Neutrophil (primary cell): ENCODE results near the gene EXOC4.

ENCODE experiments used
- H3K27ac ChIP-seq: fragments of 200-600 bp; sonication (generic); 2 replicates; pipeline ENCODE4 v1.5.1; 2016; ENCODE audit warnings: mild to moderate bottlenecking, moderate library complexity
- H3K27me3 ChIP-seq: fragments of 200-600 bp; sonication (generic); 2 replicates; pipeline ENCODE4 v1.6.0; 2016; ENCODE audit warnings: mild to moderate bottlenecking
- H3K36me3 ChIP-seq: fragments of 200-600 bp; sonication (generic); 2 replicates; pipeline ENCODE4 v1.5.1; 2017
- H3K4me1 ChIP-seq, 2 experiments: fragments of 200-600 bp in 1 of 2; sonication (generic) in 1 of 2; 1 replicate in 1 of 2; 2 replicates in 1 of 2; pipeline versions ENCODE4 v1.5.1 to v1.6.1; 2013 to 2016; ENCODE audit warnings: low read depth in 1 of 2, low read length in 1 of 2, mild to moderate bottlenecking in 1 of 2, moderate library complexity in 1 of 2; ENCODE audit not compliant: control insufficient read depth in 1 of 2, insufficient read depth in 1 of 2
- H3K4me3 ChIP-seq, 2 experiments: fragments of 200-600 bp in 1 of 2; sonication (generic) in 1 of 2; 1 replicate in 1 of 2; 2 replicates in 1 of 2; pipeline ENCODE4 v1.5.1; 2013 to 2016; ENCODE audit warnings: low read depth in 1 of 2, low read length in 1 of 2, mild to moderate bottlenecking in 1 of 2, moderate library complexity in 1 of 2
- H3K9me3 ChIP-seq: fragments of 200-600 bp; sonication (generic); 2 replicates; pipeline ENCODE4 v1.5.1; 2016
- TF ChIP-seq, protein P1 (sequence below): fragments of 200-600 bp; sonication (generic); IDR thresholded peaks from 2 replicates; pipeline ENCODE4 v1.5.1; 2016; ENCODE audit warnings: antibody characterized with exemption

EXOC4 gene

DNA sequence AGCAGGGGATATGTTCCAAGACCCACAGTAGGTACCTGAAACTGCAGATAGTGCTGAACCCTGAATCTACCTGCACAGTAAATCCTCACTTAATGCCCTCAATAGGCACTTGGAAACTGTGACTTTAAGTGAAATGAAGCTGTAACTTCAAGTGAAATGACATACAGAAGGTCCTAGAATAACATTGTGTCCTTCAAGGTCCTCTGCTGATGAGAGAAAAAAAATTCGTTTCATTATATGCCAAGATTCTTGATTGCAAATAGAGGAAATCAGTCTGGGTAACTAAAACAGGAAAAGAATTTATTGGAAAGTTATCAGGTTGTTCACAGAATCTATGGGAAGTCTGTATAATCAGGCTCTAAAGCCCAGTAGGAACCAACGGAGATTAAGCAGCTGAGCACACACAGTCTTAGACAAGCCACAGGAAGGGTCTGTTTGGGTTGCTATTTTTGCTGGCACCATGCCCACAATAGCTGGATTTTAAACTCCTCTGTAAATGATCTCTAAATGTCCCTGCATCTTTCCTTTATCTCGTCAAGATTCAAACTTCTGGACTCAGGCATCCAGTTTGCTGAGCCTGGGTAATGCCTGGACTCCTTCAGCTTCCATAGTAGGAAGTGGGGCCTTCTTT, 57.5 kb downstream of the EXOC4 start:
- H3K36me3 ChIP-seq: peaks cover 26% of the 10 kb centered on the region
- no peak overlapping the region for H3K4me3 ChIP-seq
- no peaks in the 10 kb centered on the region for H3K9me3 ChIP-seq
- H3K27me3 ChIP-seq: no peaks in the 10 kb centered on the region
- no peak overlapping the region for H3K27ac ChIP-seq
- TF ChIP-seq, protein P1, sequence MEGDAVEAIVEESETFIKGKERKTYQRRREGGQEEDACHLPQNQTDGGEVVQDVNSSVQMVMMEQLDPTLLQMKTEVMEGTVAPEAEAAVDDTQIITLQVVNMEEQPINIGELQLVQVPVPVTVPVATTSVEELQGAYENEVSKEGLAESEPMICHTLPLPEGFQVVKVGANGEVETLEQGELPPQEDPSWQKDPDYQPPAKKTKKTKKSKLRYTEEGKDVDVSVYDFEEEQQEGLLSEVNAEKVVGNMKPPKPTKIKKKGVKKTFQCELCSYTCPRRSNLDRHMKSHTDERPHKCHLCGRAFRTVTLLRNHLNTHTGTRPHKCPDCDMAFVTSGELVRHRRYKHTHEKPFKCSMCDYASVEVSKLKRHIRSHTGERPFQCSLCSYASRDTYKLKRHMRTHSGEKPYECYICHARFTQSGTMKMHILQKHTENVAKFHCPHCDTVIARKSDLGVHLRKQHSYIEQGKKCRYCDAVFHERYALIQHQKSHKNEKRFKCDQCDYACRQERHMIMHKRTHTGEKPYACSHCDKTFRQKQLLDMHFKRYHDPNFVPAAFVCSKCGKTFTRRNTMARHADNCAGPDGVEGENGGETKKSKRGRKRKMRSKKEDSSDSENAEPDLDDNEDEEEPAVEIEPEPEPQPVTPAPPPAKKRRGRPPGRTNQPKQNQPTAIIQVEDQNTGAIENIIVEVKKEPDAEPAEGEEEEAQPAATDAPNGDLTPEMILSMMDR: no peak
- peaks cover 5 to 17% of the 10 kb centered on the region in 2 experiments for H3K4me1 ChIP-seq

DNA sequence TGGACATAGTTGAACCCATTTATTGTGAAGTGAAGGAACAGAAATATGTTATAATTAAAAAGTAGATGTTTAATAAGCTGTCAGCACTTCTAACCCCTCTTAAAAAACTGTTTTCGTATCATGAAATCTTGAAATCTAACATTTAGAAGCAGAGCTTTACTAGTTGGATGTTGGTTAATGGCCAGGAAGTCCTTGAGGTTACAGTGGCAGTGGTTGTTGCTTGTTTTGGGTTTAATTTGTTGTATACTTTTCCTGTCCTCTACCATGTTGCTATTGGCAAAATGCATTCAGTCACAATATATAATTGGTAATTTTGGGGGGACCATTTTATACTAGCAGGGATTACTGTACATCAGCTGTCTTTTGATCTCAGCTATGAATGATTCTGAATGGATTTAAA, 60.7 kb downstream of the EXOC4 start:
- H3K36me3 ChIP-seq: peaks cover 5% of the 10 kb centered on the region
- TF ChIP-seq, protein P1: no peak
- H3K27ac ChIP-seq: no peak overlapping the region
- no peak overlapping the region for H3K4me3 ChIP-seq
- H3K27me3 ChIP-seq: no peaks in the 10 kb centered on the region
- no peaks in the 10 kb centered on the region for H3K9me3 ChIP-seq
- peaks cover 16 to 38% of the 10 kb centered on the region in 2 experiments for H3K4me1 ChIP-seq

DNA sequence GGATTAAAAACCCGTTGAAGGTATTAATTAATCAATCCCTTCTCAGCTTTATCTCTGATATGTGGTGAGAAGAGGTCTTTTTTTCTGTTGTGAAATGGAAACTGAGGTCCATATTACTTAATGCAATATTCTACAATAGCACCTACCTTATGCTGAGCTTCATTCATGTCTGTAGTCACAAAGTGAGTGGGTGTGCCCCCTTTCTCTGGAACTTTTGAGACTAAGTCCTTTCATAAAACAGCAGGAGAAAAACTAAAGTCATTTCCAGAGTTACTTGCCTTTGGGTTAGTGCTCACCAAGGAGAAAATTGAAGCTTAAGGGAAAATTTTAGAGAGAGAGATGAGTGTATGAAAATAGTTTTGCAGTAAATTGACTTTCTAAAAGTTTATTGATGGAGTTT, 61.2 kb downstream of the EXOC4 start:
- Histone ChIP-seq H3K4me1 (peaks cover 16 to 38% of the 10 kb centered on the region in 2 experiments), H3K27ac (no peak overlapping the region), H3K4me3 (no peak overlapping the region), H3K9me3 (no peaks in the 10 kb centered on the region), H3K27me3 (no peaks in the 10 kb centered on the region), H3K36me3 (peaks cover 1% of the 10 kb centered on the region)
- TF ChIP-seq, protein P1: no peak

DNA sequence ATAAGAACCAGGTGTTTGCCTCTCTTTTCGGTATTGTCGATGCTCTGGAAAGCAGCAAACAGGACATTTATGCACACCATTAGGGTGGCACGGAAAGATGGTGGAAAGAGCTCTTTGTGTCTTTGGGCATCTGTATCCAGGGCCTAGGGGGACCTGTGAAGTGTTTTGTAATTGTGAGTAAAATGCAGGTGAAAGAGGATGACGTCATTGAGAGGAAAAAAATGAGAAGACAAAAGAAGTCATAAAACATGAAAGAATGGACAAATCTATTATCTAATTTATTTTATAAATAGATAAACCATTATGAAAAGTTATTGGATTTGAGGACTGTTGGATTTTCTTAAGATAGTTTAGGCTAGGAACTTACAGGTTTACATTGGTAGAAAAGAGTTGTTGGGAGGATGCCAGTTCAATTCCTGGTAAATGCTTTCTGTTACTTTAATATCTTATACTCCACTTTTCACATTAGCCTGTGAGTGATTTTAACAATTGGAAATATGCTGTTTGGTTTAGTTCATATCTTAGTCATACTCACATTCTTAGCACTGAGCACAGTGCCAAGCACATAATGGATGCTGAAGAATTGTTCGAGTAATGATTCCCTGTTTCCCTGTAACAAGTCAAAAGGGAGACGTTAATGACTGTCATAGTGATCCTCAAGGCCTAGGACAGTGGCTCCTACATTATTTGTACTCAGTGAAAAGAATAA, 62.6 kb downstream of the EXOC4 start:
- Histone ChIP-seq H3K9me3 (no peaks in the 10 kb centered on the region), H3K27ac (peak overlapping the region; percentile 47), H3K4me3 (no peak overlapping the region), H3K27me3 (no peaks in the 10 kb centered on the region), H3K4me1 (peaks cover 16 to 38% of the 10 kb centered on the region in 2 experiments), H3K36me3 (no peaks in the 10 kb centered on the region)
- TF ChIP-seq, protein P1: no peak

DNA sequence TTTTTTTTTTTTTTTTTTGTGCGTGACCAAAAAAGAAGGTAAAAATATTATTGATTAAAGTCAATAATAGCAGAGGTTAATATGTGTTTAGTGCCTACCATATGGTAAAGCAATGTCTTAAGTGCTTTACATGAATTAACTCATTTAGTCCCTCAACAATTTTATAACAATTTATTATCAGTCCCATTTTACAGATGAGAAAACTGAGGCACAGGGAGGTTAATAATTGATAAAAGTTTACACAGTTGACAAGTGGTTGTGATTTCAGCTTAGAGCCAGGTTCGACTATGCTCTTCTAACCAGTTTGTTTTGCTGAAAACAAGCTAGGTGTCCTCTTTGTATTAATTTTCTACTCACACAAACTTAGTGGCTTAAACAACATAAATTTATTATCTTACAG, 67.0 kb downstream of the EXOC4 start:
- TF ChIP-seq, protein P1: no peak
- H3K27ac ChIP-seq: no peak overlapping the region
- peaks cover 15 to 25% of the 10 kb centered on the region in 2 experiments for H3K4me1 ChIP-seq
- H3K27me3 ChIP-seq: no peaks in the 10 kb centered on the region
- no peak overlapping the region for H3K4me3 ChIP-seq
- H3K36me3 ChIP-seq: no peaks in the 10 kb centered on the region
- H3K9me3 ChIP-seq: no peaks in the 10 kb centered on the region
